Esophagus squamous epithelium (tissue), 4 donors: ENCODE measurements around the gene SYT1.

Source experiments
- CTCF ChIP-seq, 6 experiments: fragments of 450-650 bp in 4 of 6; fragments of 200-600 bp in 2 of 6; sonication (generic) in 2 of 6; IDR thresholded peaks; one replicate each; pipeline ENCODE4 v1.5.1; 2016 to 2019; ENCODE audit warnings: antibody characterized with exemption in 6 of 6, mild to moderate bottlenecking in 4 of 6, moderate library complexity in 4 of 6
- POLR2A ChIP-seq, 4 donors: fragments of 450-650 bp; IDR thresholded peaks; one replicate each; pipeline ENCODE4 v1.6.1; 2017; ENCODE audit warnings: antibody characterized with exemption in 4 of 4, mild to moderate bottlenecking in 4 of 4, moderate library complexity in 3 of 4

GRCh38 chr12:79296871-79297270 is 432.3 kb downstream of the SYT1 start:
- TF ChIP-seq CTCF (IDR thresholded peaks at IDR 0.05) (no peak), POLR2A (IDR thresholded peaks at IDR 0.05) (no peak)
